GM23338 (cell line): ENCODE measurements around the gene PLS3. TPM values are rescaled to one million over a fixed set of nuclear protein-coding genes. Genes with fewer than 3 reads are reported as not detected.

Experiments used
- ATAC-seq: fragments of 200-7000 bp; cut with Tn5 transposase; 3 replicates; pipeline ENCODE4 v1.9.1; 2020
- DNase-seq: peaks from one replicate; pipeline ENCODE4 v3.0.0-alpha.2; 2015; ENCODE audit warnings: low spot score
- H2AFZ ChIP-seq: fragments of 200-600 bp; sonication (generic); 2 replicates; pipeline ENCODE4 v1.8.0; 2016; ENCODE audit warnings: antibody characterized with exemption, mild to moderate bottlenecking, moderate library complexity
- H3F3A ChIP-seq: fragments of 200-600 bp; sonication (generic); replicated peaks from 2 replicates; pipeline ENCODE4 v1.8.0; 2017; ENCODE audit warnings: antibody characterized with exemption, mixed run types, low read depth
- H3K27ac ChIP-seq: fragments of 200-600 bp; sonication (generic); 2 replicates; pipeline ENCODE4 v1.6.1; 2016; ENCODE audit warnings: low read depth
- H3K27me3 ChIP-seq: fragments of 200-600 bp; sonication (generic); 2 replicates; pipeline ENCODE4 v1.8.0; 2016; ENCODE audit warnings: mild to moderate bottlenecking, mixed run types, moderate library complexity; ENCODE audit not compliant: insufficient read depth
- H3K36me3 ChIP-seq: fragments of 200-600 bp; sonication (generic); 2 replicates; pipeline ENCODE4 v1.8.0; 2016; ENCODE audit warnings: mild to moderate bottlenecking; ENCODE audit not compliant: insufficient read depth
- H3K4me1 ChIP-seq: fragments of 200-600 bp; sonication (generic); 2 replicates; pipeline ENCODE4 v1.8.0; 2016; ENCODE audit warnings: mild to moderate bottlenecking, moderate library complexity; ENCODE audit not compliant: insufficient read depth
- H3K4me2 ChIP-seq: fragments of 200-600 bp; sonication (generic); 2 replicates; pipeline ENCODE4 v1.7.1; 2017; ENCODE audit warnings: mixed run types
- H3K4me3 ChIP-seq: fragments of 200-600 bp; sonication (generic); 2 replicates; pipeline ENCODE4 v1.6.1; 2016; ENCODE audit warnings: mixed run types
- H3K79me2 ChIP-seq: fragments of 200-600 bp; sonication (generic); replicated peaks from 2 replicates; pipeline ENCODE4 v1.8.0; 2017; ENCODE audit warnings: mild to moderate bottlenecking; ENCODE audit not compliant: insufficient read depth
- H3K9me2 ChIP-seq: fragments of 200-600 bp; sonication (generic); 2 replicates; pipeline ENCODE4 v1.8.0; 2017; ENCODE audit not compliant: insufficient read depth
- H4K20me1 ChIP-seq: fragments of 200-600 bp; sonication (generic); replicated peaks from 2 replicates; pipeline ENCODE4 v1.8.0; 2017; ENCODE audit warnings: mild to moderate bottlenecking; ENCODE audit not compliant: insufficient read depth
- H3K27ac Mint-ChIP-seq: 2 replicates; pipeline ENCODE4 v1.8.0; 2020; ENCODE audit warnings: inconsistent platforms, mild to moderate bottlenecking, moderate library complexity, mixed read lengths
- H3K27me3 Mint-ChIP-seq: 3 replicates; pipeline ENCODE4 v1.8.0; 2022; ENCODE audit warnings: low read depth, mild to moderate bottlenecking, moderate library complexity, mixed read lengths, inconsistent platforms; ENCODE audit not compliant: insufficient read depth, poor library complexity
- H3K36me3 Mint-ChIP-seq: 3 replicates; pipeline ENCODE4 v1.8.0; 2021; ENCODE audit warnings: low read depth, mild to moderate bottlenecking, inconsistent platforms, moderate library complexity, mixed read lengths
- H3K4me1 Mint-ChIP-seq: 3 replicates; pipeline ENCODE4 v1.8.0; 2020; ENCODE audit warnings: mild to moderate bottlenecking, inconsistent platforms, mixed read lengths
- H3K4me3 Mint-ChIP-seq: 3 replicates; pipeline ENCODE4 v1.8.0; 2021; ENCODE audit warnings: moderate library complexity, mild to moderate bottlenecking, inconsistent platforms, mixed read lengths
- H3K9me3 Mint-ChIP-seq: 3 replicates; pipeline ENCODE4 v1.8.0; 2020; ENCODE audit warnings: moderate library complexity, mild to moderate bottlenecking, inconsistent platforms, mixed read lengths
- CTCF ChIP-seq, 2 experiments: fragments of 200-600 bp in 1 of 2; sonication (generic) in 1 of 2; conservative IDR thresholded peaks; 2 replicates each; pipeline versions ENCODE4 v1.5.1 to v1.6.1; 2016 to 2017; ENCODE audit warnings: antibody characterized with exemption in 2 of 2, low read depth in 2 of 2, mild to moderate bottlenecking in 2 of 2, moderate library complexity in 1 of 2
- ETS1 ChIP-seq: IDR thresholded peaks from 2 replicates; pipeline ENCODE4 v1.6.1; 2016; ENCODE audit warnings: antibody characterized with exemption
- EZH2phosphoT487 ChIP-seq: fragments of 200-600 bp; sonication (generic); IDR thresholded peaks from one replicate; pipeline ENCODE4 v1.8.1; 2018; ENCODE audit warnings: antibody characterized with exemption; ENCODE audit not compliant: unreplicated experiment
- JUNB ChIP-seq: IDR thresholded peaks from one replicate; pipeline ENCODE4 v1.6.1; 2016; ENCODE audit warnings: antibody characterized with exemption; ENCODE audit not compliant: unreplicated experiment
- NANOG ChIP-seq: IDR thresholded peaks from 2 replicates; pipeline ENCODE4 v1.6.1; 2016; ENCODE audit warnings: antibody characterized with exemption, borderline replicate concordance
- REST ChIP-seq: IDR thresholded peaks from one replicate; pipeline ENCODE4 v1.6.1; 2018; ENCODE audit warnings: antibody characterized with exemption; ENCODE audit not compliant: unreplicated experiment
- ZNF114 ChIP-seq: fragments of 250-450 bp; sonication (Bioruptor Pico); IDR thresholded peaks from 2 replicates; pipeline ENCODE4 v1.5.0; 2020; ENCODE audit warnings: mild to moderate bottlenecking, moderate library complexity
- ZNF462 ChIP-seq: fragments of 250-450 bp; sonication (Bioruptor Pico); IDR thresholded peaks from 2 replicates; pipeline ENCODE4 v1.5.0; 2020; ENCODE audit warnings: mild to moderate bottlenecking, moderate library complexity
- polyA plus RNA-seq: library from polyadenylated mRNA; unstranded; fragments of >200 nt; fragmentation: Nextera tagmentation; extraction: Ambion mirVana; gene quantifications from 2 replicates; pipeline ENCODE4 v1.2.1, GENCODE V29; 2016
- total RNA-seq: library from RNA; depleted of rRNA; stranded (reverse); fragments of >200 nt; shearing (Covaris generic); gene quantifications from 2 replicates; pipeline ENCODE4 v1.2.3, GENCODE V29; 2014

Gene PLS3
- total and polyA plus RNA-seq, 2 experiments from 2014 or later = 81.6 to 128 TPM

GRCh38 chrX:115564243-115564642 is 3.3 kb downstream of the PLS3 start:
- H3K4me2 ChIP-seq = no peak overlapping the region

More at GRCh38 chrX:115564243-115564642, 3.3 kb downstream of the PLS3 start:
- H3K9me3 Mint-ChIP-seq = no peaks in the 10 kb centered on the region
- no peak for TF ChIP-seq REST
- no peak for TF ChIP-seq EZH2phosphoT487
- no peak for TF ChIP-seq ZNF114
- no peak for TF ChIP-seq JUNB
- no peak for TF ChIP-seq CTCF (conservative IDR thresholded peaks at IDR 0.05; ENCODE audit: low read depth in 2 of 2)
- TF ChIP-seq ZNF462 (CRISPR knock-in tag) = no peak
- no peak for TF ChIP-seq ETS1
- TF ChIP-seq NANOG = no peak
- DNase-seq = no peak
- Histone ChIP-seq H3K79me2 (peaks cover 80% of the 10 kb centered on the region), H3K4me1 (peaks cover 16% of the 10 kb centered on the region; the same call in 1 of the 2 replicates), H4K20me1 (peaks cover 9% of the 10 kb centered on the region), H3K4me3 (no peak overlapping the region), H3K27me3 (no peaks in the 10 kb centered on the region), H3K9me2 (no peaks in the 10 kb centered on the region), H3K36me3 (no peaks in the 10 kb centered on the region), H2AFZ (no peak overlapping the region), H3F3A (no peaks in the 10 kb centered on the region), H3K27ac (no peak overlapping the region)
- no peak overlapping the region for H3K4me3 Mint-ChIP-seq
- peaks cover 3% of the 10 kb centered on the region for H3K27me3 Mint-ChIP-seq
- H3K27ac Mint-ChIP-seq = no peak overlapping the region
- no peak for ATAC-seq
- H3K4me1 Mint-ChIP-seq = peaks cover 11% of the 10 kb centered on the region; the same call in 2 of the 3 replicates
- H3K36me3 Mint-ChIP-seq = no peaks in the 10 kb centered on the region
